ENCODE data around the gene WNT9A. TPM values are rescaled to one million over a fixed set of nuclear protein-coding genes. Genes with fewer than 3 reads are reported as not detected.
"Not testable (repeated sequence)": the region's sequence is repeated elsewhere in the genome, so short reads cannot be mapped to it uniquely, and the experiment has no call there.

Gene WNT9A
- total RNA-seq, 1 experiment from 2014 or later = 0.24 TPM

DNA sequence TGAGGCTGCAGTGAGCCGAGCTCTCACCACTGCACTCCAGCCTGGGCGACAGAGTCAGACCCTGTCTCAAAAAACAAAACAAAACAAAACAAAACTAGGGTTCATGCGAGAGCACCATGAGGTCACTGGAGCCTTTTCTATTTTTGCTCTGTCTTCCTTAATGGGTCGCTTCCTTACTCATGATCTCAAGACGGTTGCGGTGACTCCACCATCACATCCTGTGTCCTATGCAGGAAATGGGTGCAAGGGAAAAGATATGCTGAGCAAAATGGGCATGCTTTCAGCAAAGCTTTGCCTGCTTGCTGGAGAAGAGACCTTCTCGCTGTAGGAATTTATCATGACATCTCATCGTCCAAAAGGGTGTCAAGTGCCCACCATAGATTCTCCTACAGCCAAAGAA is 36.4 kb downstream of the WNT9A start:
- BruUV-seq (replicated peaks) = no TSS peak
- Mint-ChIP-seq H3K27ac (ENCODE audit: unreplicated experiment) (no peak overlapping the region), H3K4me1 (ENCODE audit: low read depth, unreplicated experiment) (no peaks in the 10 kb centered on the region)

DNA sequence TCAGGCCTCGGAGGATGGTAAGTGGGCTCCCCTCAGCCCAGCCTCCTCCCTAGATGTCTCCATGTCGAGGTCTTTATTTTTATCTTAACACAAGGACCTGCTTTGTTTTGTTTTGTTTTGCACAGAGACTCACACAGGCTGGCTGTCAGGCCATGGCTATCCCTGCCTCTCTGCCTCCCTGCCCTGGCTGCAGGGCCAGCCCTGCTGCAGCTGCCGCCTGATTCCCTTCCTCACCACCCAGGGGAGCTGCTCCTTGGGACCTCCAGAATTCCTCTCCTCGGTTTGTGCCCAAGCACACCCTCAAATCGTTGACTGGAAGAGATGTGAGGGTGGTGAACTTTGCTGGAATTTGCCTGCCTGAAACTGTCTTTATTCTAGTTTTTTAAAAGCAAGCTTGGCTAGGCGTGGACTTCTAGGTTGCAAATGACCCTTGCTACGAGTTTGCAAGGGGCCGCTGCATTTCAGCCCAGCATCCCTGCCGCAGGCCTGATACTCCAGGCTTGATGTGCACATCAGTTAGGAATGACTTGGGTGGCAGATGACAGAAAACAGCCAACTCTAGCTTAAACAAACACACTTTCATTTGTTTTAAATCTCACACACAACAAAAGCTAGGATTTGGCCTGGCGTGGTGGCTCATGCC is 37.1 kb downstream of the WNT9A start:
- Mint-ChIP-seq H3K4me1 (ENCODE audit: low read depth, unreplicated experiment) (no peaks in the 10 kb centered on the region), H3K36me3 (ENCODE audit: insufficient read depth, unreplicated experiment) (no peaks in the 10 kb centered on the region), H3K4me3 (ENCODE audit: low read depth, unreplicated experiment) (no peak overlapping the region), H3K27ac (ENCODE audit: unreplicated experiment) (no peak overlapping the region), H3K27me3 (ENCODE audit: unreplicated experiment) (peaks cover 75% of the 10 kb centered on the region), H3K9me3 (ENCODE audit: low read depth, unreplicated experiment) (no peaks in the 10 kb centered on the region)
- BruUV-seq (replicated peaks) = no TSS peak
- CTCF ChIA-PET = interaction anchor here (0.7 kb wide), 1 partner anchor 43 kb away, joined by 5 read pairs; no protein-coding TSS in a partner anchor
- TF ChIP-seq, protein P1, sequence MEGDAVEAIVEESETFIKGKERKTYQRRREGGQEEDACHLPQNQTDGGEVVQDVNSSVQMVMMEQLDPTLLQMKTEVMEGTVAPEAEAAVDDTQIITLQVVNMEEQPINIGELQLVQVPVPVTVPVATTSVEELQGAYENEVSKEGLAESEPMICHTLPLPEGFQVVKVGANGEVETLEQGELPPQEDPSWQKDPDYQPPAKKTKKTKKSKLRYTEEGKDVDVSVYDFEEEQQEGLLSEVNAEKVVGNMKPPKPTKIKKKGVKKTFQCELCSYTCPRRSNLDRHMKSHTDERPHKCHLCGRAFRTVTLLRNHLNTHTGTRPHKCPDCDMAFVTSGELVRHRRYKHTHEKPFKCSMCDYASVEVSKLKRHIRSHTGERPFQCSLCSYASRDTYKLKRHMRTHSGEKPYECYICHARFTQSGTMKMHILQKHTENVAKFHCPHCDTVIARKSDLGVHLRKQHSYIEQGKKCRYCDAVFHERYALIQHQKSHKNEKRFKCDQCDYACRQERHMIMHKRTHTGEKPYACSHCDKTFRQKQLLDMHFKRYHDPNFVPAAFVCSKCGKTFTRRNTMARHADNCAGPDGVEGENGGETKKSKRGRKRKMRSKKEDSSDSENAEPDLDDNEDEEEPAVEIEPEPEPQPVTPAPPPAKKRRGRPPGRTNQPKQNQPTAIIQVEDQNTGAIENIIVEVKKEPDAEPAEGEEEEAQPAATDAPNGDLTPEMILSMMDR (IDR thresholded peaks at IDR 0.05; ENCODE audit: unreplicated experiment) = no peak
- DNase-seq = no peak
- intact Hi-C loops (cut with micrococcal nuclease; ENCODE audit: unreplicated experiment) = loop anchor here (1.0 kb wide), 1 partner anchor 36 kb away; no protein-coding TSS in a partner anchor

More for the DNA sequence above, 36.4 kb downstream of the WNT9A start:
- intact Hi-C loops (cut with micrococcal nuclease; ENCODE audit: unreplicated experiment) = no loop called here
- TF ChIP-seq, protein P1 (IDR thresholded peaks at IDR 0.05; ENCODE audit: unreplicated experiment) = no peak
- Mint-ChIP-seq H3K4me3 (ENCODE audit: low read depth, unreplicated experiment) (no peak overlapping the region), H3K27me3 (ENCODE audit: unreplicated experiment) (peaks cover 82% of the 10 kb centered on the region), H3K9me3 (ENCODE audit: low read depth, unreplicated experiment) (no peaks in the 10 kb centered on the region), H3K36me3 (ENCODE audit: insufficient read depth, unreplicated experiment) (no peaks in the 10 kb centered on the region)
- CTCF ChIA-PET = interaction anchor here (0.7 kb wide), 1 partner anchor 42 kb away, joined by 5 read pairs; no protein-coding TSS in a partner anchor
- DNase-seq = no peak

DNA sequence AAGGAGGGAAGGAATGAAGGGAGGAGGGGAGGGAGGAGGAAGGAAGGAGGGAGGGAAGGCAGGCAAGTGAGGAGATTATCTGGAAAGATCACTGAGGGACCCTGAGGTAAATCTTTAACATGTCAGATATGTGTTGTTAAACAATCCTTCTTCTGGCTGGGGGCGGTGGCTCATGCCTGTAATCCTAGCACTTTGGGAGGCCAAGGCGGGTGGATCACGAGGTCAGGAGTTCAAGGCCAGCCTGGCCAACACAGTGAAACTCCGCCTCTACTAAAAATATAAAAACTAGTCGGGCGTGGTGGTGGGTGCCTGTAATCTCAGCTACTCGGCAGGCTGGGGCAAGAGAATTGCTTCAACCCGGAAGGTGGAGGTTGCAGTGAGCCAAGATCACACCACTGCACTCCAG is 37.8 kb downstream of the WNT9A start:
- H3K27ac Mint-ChIP-seq (ENCODE audit: unreplicated experiment); BruUV-seq (replicated peaks); CTCF ChIA-PET; H3K36me3 Mint-ChIP-seq (ENCODE audit: insufficient read depth, unreplicated experiment); H3K9me3 Mint-ChIP-seq (ENCODE audit: low read depth, unreplicated experiment); DNase-seq; H3K4me1 Mint-ChIP-seq (ENCODE audit: low read depth, unreplicated experiment); H3K4me3 Mint-ChIP-seq (ENCODE audit: low read depth, unreplicated experiment): not testable (repeated sequence)
- intact Hi-C loops (cut with micrococcal nuclease; ENCODE audit: unreplicated experiment) = loop anchor here (1.0 kb wide), 1 partner anchor 36 kb away; no protein-coding TSS in a partner anchor
- H3K27me3 Mint-ChIP-seq (ENCODE audit: unreplicated experiment) = peaks cover 69% of the 10 kb centered on the region

DNA sequence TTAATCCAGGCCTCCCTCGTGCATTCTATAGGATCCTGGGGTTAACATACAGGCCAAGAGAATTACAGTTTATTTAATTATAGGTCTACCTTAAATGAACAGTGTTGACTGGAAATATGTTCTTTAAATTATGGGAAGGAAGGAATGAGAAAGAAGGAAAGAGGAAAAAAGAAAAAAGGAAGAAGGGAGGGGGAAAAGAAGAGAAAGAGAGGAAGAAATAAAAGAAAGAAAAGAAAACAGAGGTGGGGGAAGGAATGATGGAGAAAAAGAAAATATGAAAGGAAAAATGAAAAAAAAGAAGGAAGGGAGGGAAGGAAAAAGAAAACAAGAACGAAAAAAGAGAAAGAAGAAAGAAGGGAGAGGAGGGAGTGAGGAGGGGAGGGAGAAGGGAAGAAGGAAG is 38.5 kb downstream of the WNT9A start:
- H3K27ac Mint-ChIP-seq (ENCODE audit: unreplicated experiment) = no peak overlapping the region
- intact Hi-C loops (cut with micrococcal nuclease; ENCODE audit: unreplicated experiment) = no loop called here

More for the DNA sequence above, 38.5 kb downstream of the WNT9A start:
- BruUV-seq (replicated peaks) = no TSS peak
- TF ChIP-seq, protein P1 (IDR thresholded peaks at IDR 0.05; ENCODE audit: unreplicated experiment) = no peak
- no peaks in the 10 kb centered on the region for H3K36me3 Mint-ChIP-seq (ENCODE audit: insufficient read depth, unreplicated experiment)
- DNase-seq = no peak
- CTCF ChIA-PET = no interaction called here
- peaks cover 63% of the 10 kb centered on the region for H3K27me3 Mint-ChIP-seq (ENCODE audit: unreplicated experiment)
- no peak overlapping the region for H3K4me3 Mint-ChIP-seq (ENCODE audit: low read depth, unreplicated experiment)
- no peaks in the 10 kb centered on the region for H3K9me3 Mint-ChIP-seq (ENCODE audit: low read depth, unreplicated experiment)
- H3K4me1 Mint-ChIP-seq (ENCODE audit: low read depth, unreplicated experiment) = no peaks in the 10 kb centered on the region
